PFSK-1 (cell line): ENCODE data around the gene IGLL5.

Experiments used
- FOXP2 ChIP-seq: optimal IDR thresholded peaks from 2 replicates; pipeline ENCODE3; 2011; ENCODE audit warnings: borderline replicate concordance, control low read depth, inconsistent platforms; ENCODE audit not compliant: insufficient read depth; ENCODE audit errors: extremely low read length, extremely low read depth
- POLR2AphosphoS5 ChIP-seq: IDR thresholded peaks from 2 replicates; pipeline ENCODE4 v1.6.1; 2012; ENCODE audit warnings: low read depth, mild to moderate bottlenecking, control low read depth, low read length, moderate library complexity
- REST ChIP-seq, 2 experiments: IDR thresholded peaks; 2 replicates each; pipeline versions ENCODE4 v1.6.1 to v1.8.0; 2011 to 2012; ENCODE audit warnings: low read depth in 2 of 2, low read length in 2 of 2, control low read depth in 1 of 2, inconsistent platforms in 1 of 2, mild to moderate bottlenecking in 1 of 2, moderate library complexity in 1 of 2; ENCODE audit not compliant: insufficient read depth in 1 of 2
- SIN3A ChIP-seq: IDR thresholded peaks from 2 replicates; pipeline ENCODE4 v1.6.1; 2012; ENCODE audit warnings: mild to moderate bottlenecking, low read length, moderate library complexity, borderline replicate concordance; ENCODE audit not compliant: insufficient read depth
- TAF1 ChIP-seq: IDR thresholded peaks from 2 replicates; pipeline ENCODE4 v1.6.1; 2012; ENCODE audit warnings: low read length, control low read depth, borderline replicate concordance; ENCODE audit not compliant: insufficient read depth

The IGLL5 gene

GRCh38 chr22:22855085-22855484 is 32.5 kb upstream of the IGLL5 start:
- TF ChIP-seq POLR2AphosphoS5 (no peak), TAF1 (no peak), FOXP2 (no peak), SIN3A (no peak), REST (IDR thresholded peaks at IDR 0.05; ENCODE audit: insufficient read depth in 1 of 2, low read depth in 2 of 2, low read length in 2 of 2) (no peak)

GRCh38 chr22:22855617-22856308 is 31.9 kb upstream of the IGLL5 start:
- TF ChIP-seq FOXP2 (no peak), POLR2AphosphoS5 (no peak), REST (IDR thresholded peaks at IDR 0.05; ENCODE audit: insufficient read depth in 1 of 2, low read depth in 2 of 2, low read length in 2 of 2) (no peak), SIN3A (no peak), TAF1 (no peak)

- TF ChIP-seq SIN3A (no peak), TAF1 (no peak), FOXP2 (no peak), POLR2AphosphoS5 (no peak), REST (IDR thresholded peaks at IDR 0.05; ENCODE audit: insufficient read depth in 1 of 2, low read depth in 2 of 2, low read length in 2 of 2) (no peak)
Observed at GRCh38 chr22:22856364-22856763, 31.3 kb upstream of the IGLL5 start.

- TF ChIP-seq SIN3A = no peak
- no peak for TF ChIP-seq POLR2AphosphoS5
- no peak for TF ChIP-seq TAF1
- TF ChIP-seq FOXP2 = no peak
- TF ChIP-seq REST (IDR thresholded peaks at IDR 0.05; ENCODE audit: insufficient read depth in 1 of 2, low read depth in 2 of 2, low read length in 2 of 2) = no peak
Observed at GRCh38 chr22:22856885-22857606, 30.6 kb upstream of the IGLL5 start.
